ENCODE data around the gene ADGRB3.

Gene ADGRB3

DNA sequence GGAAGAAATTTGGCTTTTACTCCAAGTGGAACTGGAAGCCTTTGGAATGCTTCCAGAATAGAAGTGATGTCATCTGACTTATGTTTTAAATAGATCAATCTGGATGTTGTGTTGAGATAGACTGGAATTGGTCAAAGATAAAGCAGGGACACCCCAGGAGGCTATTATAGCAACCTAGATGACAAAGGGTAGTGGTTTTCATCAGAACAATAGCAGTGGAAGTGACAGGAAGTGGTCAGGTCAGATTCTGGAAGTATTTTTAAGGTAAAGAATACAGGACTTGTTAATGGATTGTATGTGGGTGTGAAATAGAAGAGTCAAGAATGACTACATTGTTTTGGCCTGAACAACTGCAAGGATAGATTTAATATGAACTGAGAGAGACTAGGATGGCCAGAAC is 191.4 kb downstream of the ADGRB3 start:
- H3K9me3 ChIP-seq (replicated peaks; ENCODE audit: insufficient read depth, low read length) = no peaks in the 10 kb centered on the region
- H4K20me1 ChIP-seq (ENCODE audit: insufficient read depth, low read length) = no peaks in the 10 kb centered on the region

DNA sequence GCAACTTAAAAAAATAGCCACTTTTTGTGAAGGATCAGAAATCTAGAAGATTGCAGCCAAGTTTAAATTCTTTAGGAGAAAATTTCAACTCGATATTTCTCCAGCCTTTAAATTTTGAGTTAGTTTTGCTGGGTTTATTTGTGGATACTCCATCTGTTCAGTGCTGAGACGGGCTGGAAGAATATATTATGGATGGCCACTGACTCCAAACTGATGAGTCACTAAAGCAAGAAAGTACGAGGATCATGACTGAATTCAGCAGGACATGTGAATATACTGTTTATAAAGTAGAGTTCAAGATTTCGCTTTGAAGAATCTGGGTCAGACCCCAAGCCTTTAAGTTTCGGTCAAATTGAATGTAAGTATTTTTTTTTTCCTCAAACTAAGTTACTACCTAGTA is 199.5 kb downstream of the ADGRB3 start:
- Histone ChIP-seq H3K4me2 (ENCODE audit: low read depth, low read length) (no peak overlapping the region), H4K20me1 (ENCODE audit: insufficient read depth, low read length) (no peaks in the 10 kb centered on the region), H3K9ac (ENCODE audit: low read length) (no peak overlapping the region), H3K36me3 (replicated peaks; ENCODE audit: insufficient read depth, low read length) (no peaks in the 10 kb centered on the region), H3K9me3 (replicated peaks; ENCODE audit: insufficient read depth, low read length) (no peaks in the 10 kb centered on the region), H3K9me2 (replicated peaks; ENCODE audit: insufficient read depth, low read length) (no peaks in the 10 kb centered on the region), H2AFZ (ENCODE audit: low read length) (no peak overlapping the region), H3K27me3 (replicated peaks; ENCODE audit: insufficient read depth, low read length) (no peaks in the 10 kb centered on the region), H3F3A (ENCODE audit: insufficient read depth, low read length) (no peaks in the 10 kb centered on the region), H3K4me3 (ENCODE audit: low read length) (no peak overlapping the region), H3K4me1 (ENCODE audit: low read length) (no peaks in the 10 kb centered on the region), H3K79me2 (ENCODE audit: low read length) (no peaks in the 10 kb centered on the region), H3K27ac (ENCODE audit: low read length) (no peak overlapping the region)
- TF ChIP-seq, protein P1, sequence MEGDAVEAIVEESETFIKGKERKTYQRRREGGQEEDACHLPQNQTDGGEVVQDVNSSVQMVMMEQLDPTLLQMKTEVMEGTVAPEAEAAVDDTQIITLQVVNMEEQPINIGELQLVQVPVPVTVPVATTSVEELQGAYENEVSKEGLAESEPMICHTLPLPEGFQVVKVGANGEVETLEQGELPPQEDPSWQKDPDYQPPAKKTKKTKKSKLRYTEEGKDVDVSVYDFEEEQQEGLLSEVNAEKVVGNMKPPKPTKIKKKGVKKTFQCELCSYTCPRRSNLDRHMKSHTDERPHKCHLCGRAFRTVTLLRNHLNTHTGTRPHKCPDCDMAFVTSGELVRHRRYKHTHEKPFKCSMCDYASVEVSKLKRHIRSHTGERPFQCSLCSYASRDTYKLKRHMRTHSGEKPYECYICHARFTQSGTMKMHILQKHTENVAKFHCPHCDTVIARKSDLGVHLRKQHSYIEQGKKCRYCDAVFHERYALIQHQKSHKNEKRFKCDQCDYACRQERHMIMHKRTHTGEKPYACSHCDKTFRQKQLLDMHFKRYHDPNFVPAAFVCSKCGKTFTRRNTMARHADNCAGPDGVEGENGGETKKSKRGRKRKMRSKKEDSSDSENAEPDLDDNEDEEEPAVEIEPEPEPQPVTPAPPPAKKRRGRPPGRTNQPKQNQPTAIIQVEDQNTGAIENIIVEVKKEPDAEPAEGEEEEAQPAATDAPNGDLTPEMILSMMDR (IDR thresholded peaks at IDR 0.05; ENCODE audit: low read length) = no peak
- TF ChIP-seq EZH2 (optimal IDR thresholded peaks at IDR 0.05; ENCODE audit: low read depth, low read length) = no peak
- no peak for TF ChIP-seq EZH2phosphoT487 (IDR thresholded peaks at IDR 0.05; ENCODE audit: low read length)
- no peak for DNase-seq

More for the DNA sequence above, 191.4 kb downstream of the ADGRB3 start:
- Histone ChIP-seq H3K9me2 (replicated peaks; ENCODE audit: insufficient read depth, low read length) (no peaks in the 10 kb centered on the region), H3K27ac (ENCODE audit: low read length) (no peak overlapping the region), H3F3A (ENCODE audit: insufficient read depth, low read length) (no peaks in the 10 kb centered on the region), H3K4me3 (ENCODE audit: low read length) (no peak overlapping the region), H3K36me3 (replicated peaks; ENCODE audit: insufficient read depth, low read length) (no peaks in the 10 kb centered on the region), H3K4me1 (ENCODE audit: low read length) (no peaks in the 10 kb centered on the region), H3K79me2 (ENCODE audit: low read length) (no peaks in the 10 kb centered on the region), H2AFZ (ENCODE audit: low read length) (no peak overlapping the region), H3K27me3 (replicated peaks; ENCODE audit: insufficient read depth, low read length) (no peaks in the 10 kb centered on the region), H3K4me2 (ENCODE audit: low read depth, low read length) (no peak overlapping the region), H3K9ac (ENCODE audit: low read length) (no peak overlapping the region)
- TF ChIP-seq EZH2phosphoT487 (IDR thresholded peaks at IDR 0.05; ENCODE audit: low read length) (no peak), EZH2 (optimal IDR thresholded peaks at IDR 0.05; ENCODE audit: low read depth, low read length) (no peak)
- TF ChIP-seq, protein P1 (IDR thresholded peaks at IDR 0.05; ENCODE audit: low read length) = no peak
- DNase-seq = no peak

DNA sequence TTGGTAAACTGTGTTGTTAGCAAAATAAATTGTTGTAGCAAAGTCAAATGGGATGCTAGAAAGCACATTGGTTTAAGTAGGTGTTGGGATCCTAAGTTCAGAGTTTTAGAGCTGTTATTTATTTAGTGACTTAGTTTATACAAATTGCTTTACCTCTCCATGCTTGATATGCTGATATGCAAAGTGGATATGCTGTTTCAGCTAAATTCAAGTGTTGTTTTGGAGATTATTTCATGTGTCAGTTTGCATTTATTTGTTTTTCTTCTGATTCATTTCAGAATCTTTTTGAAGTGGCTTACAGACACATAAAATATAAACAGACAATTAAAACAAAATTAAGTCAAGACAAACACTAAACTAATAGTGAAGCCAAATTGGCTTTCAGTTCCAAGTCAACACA is 203.5 kb downstream of the ADGRB3 start:
- Histone ChIP-seq H3K27ac (ENCODE audit: low read length) (no peak overlapping the region), H3F3A (ENCODE audit: insufficient read depth, low read length) (no peaks in the 10 kb centered on the region), H3K36me3 (replicated peaks; ENCODE audit: insufficient read depth, low read length) (no peaks in the 10 kb centered on the region), H3K4me3 (ENCODE audit: low read length) (no peak overlapping the region), H4K20me1 (ENCODE audit: insufficient read depth, low read length) (no peaks in the 10 kb centered on the region), H3K9me2 (replicated peaks; ENCODE audit: insufficient read depth, low read length) (no peaks in the 10 kb centered on the region), H2AFZ (ENCODE audit: low read length) (no peak overlapping the region), H3K9ac (ENCODE audit: low read length) (no peak overlapping the region), H3K9me3 (replicated peaks; ENCODE audit: insufficient read depth, low read length) (no peaks in the 10 kb centered on the region), H3K27me3 (replicated peaks; ENCODE audit: insufficient read depth, low read length) (no peaks in the 10 kb centered on the region), H3K4me2 (ENCODE audit: low read depth, low read length) (no peak overlapping the region), H3K4me1 (ENCODE audit: low read length) (no peaks in the 10 kb centered on the region), H3K79me2 (ENCODE audit: low read length) (no peaks in the 10 kb centered on the region)
- DNase-seq = no peak
- no peak for TF ChIP-seq EZH2phosphoT487 (IDR thresholded peaks at IDR 0.05; ENCODE audit: low read length)
- no peak for TF ChIP-seq EZH2 (optimal IDR thresholded peaks at IDR 0.05; ENCODE audit: low read depth, low read length)
- TF ChIP-seq, protein P1 (IDR thresholded peaks at IDR 0.05; ENCODE audit: low read length) = no peak
